IMR-90 (cell line): ENCODE data around the gene SEC23IP. TPM values are rescaled to one million over a fixed set of nuclear protein-coding genes. Genes with fewer than 3 reads are reported as not detected.

Experiments
- ATAC-seq: fragments of 200-7000 bp; cut with Tn5 transposase; 2 replicates; pipeline ENCODE4 v1.9.1; 2020; ENCODE audit warnings: low read depth, mild to moderate bottlenecking, moderate library complexity
- BruUV-seq: library from RNA; stranded (reverse); fragments of 400-500 nt; replicated peaks from 2 replicates; lab custom pipeline; 2021; lab: Mats Ljungman, UMichigan
- CTCF ChIA-PET: fragments of 300-600 bp; formaldehyde crosslinking; extraction: SDS; loops from one replicate; lab custom pipeline; 2021; ENCODE audit warnings: antibody characterized with exemption; lab: Yijun Ruan, JAX
- POLR2A ChIA-PET: fragments of 300-600 bp; sonication (Branson Sonifier 250); formaldehyde crosslinking; loops from one replicate; lab custom pipeline; 2022; ENCODE audit warnings: antibody characterized with exemption; ENCODE audit not compliant: unreplicated experiment; lab: Charles Lee
- DNase-seq: peaks from one replicate; pipeline ENCODE4 v3.0.0; 2013
- H2AFZ ChIP-seq: replicated peaks from 2 replicates; pipeline ENCODE3; 2013; ENCODE audit warnings: low read length, mild to moderate bottlenecking; ENCODE audit not compliant: poor library complexity
- H2AK5ac ChIP-seq: 2 replicates; pipeline ENCODE4 v1.6.1; 2013; ENCODE audit warnings: low read depth, low read length, inconsistent platforms
- H2AK9ac ChIP-seq: replicated peaks from 2 replicates; pipeline ENCODE3; 2013; ENCODE audit warnings: mild to moderate bottlenecking, low read depth, low read length, moderate library complexity; ENCODE audit not compliant: poor library complexity
- H2BK120ac ChIP-seq: 2 replicates; pipeline ENCODE4 v1.6.1; 2013; ENCODE audit warnings: low read depth, low read length, inconsistent platforms
- H2BK15ac ChIP-seq: 3 replicates; pipeline ENCODE4 v1.6.1; 2013; ENCODE audit warnings: low read depth, low read length, inconsistent platforms
- H2BK20ac ChIP-seq: 2 replicates; pipeline ENCODE4 v1.6.1; 2013; ENCODE audit warnings: low read depth, mild to moderate bottlenecking, inconsistent platforms, low read length, moderate library complexity
- H2BK5ac ChIP-seq: 2 replicates; pipeline ENCODE4 v1.6.1; 2013; ENCODE audit warnings: mild to moderate bottlenecking, low read depth, low read length, inconsistent platforms; ENCODE audit not compliant: poor library complexity, severe bottlenecking
- H3K14ac ChIP-seq: replicated peaks from 2 replicates; pipeline ENCODE4 v1.6.1; 2013; ENCODE audit warnings: low read depth, low read length, inconsistent platforms
- H3K18ac ChIP-seq: 2 replicates; pipeline ENCODE4 v1.6.1; 2013; ENCODE audit warnings: low read depth, low read length, control low read depth
- H3K23ac ChIP-seq: 2 replicates; pipeline ENCODE4 v1.6.1; 2013; ENCODE audit warnings: low read depth, low read length, inconsistent platforms
- H3K27ac ChIP-seq: 2 replicates; pipeline ENCODE4 v1.5.1; 2013; ENCODE audit warnings: mild to moderate bottlenecking, control low read depth, low read length; ENCODE audit not compliant: insufficient read depth
- H3K27me3 ChIP-seq: 2 replicates; pipeline ENCODE4 v1.6.1; 2013; ENCODE audit warnings: low read length; ENCODE audit not compliant: control insufficient read depth, insufficient read depth
- H3K36me3 ChIP-seq: 2 replicates; pipeline ENCODE4 v1.6.1; 2013; ENCODE audit warnings: low read length, mixed read lengths; ENCODE audit not compliant: control insufficient read depth, insufficient read depth
- H3K4ac ChIP-seq: 2 replicates; pipeline ENCODE4 v1.6.1; 2013; ENCODE audit warnings: low read depth, low read length, inconsistent platforms
- H3K4me1 ChIP-seq: 2 replicates; pipeline ENCODE4 v1.6.1; 2013; ENCODE audit warnings: low read length, mixed read lengths; ENCODE audit not compliant: control insufficient read depth, insufficient read depth
- H3K4me2 ChIP-seq: 2 replicates; pipeline ENCODE4 v1.6.1; 2013; ENCODE audit warnings: low read depth, mild to moderate bottlenecking, control low read depth, low read length, moderate library complexity
- H3K4me3 ChIP-seq: 2 replicates; pipeline ENCODE4 v1.5.1; 2013; ENCODE audit warnings: low read depth, mild to moderate bottlenecking, control low read depth, low read length, moderate library complexity; ENCODE audit not compliant: insufficient read depth
- H3K56ac ChIP-seq: 2 replicates; pipeline ENCODE4 v1.6.1; 2013; ENCODE audit warnings: low read length, inconsistent platforms; ENCODE audit not compliant: insufficient read depth; ENCODE audit errors: extremely low read depth
- H3K79me1 ChIP-seq, 2 experiments: 2 replicates each; pipeline ENCODE4 v1.6.1; 2013; ENCODE audit warnings: low read length in 2 of 2, inconsistent platforms in 1 of 2, low read depth in 1 of 2
- H3K9ac ChIP-seq: 2 replicates; pipeline ENCODE4 v1.6.1; 2013; ENCODE audit warnings: low read depth, low read length, control low read depth
- H3K9me1 ChIP-seq: 2 replicates; pipeline ENCODE4 v1.6.1; 2013; ENCODE audit warnings: low read length, inconsistent platforms; ENCODE audit not compliant: insufficient read depth
- H3K9me3 ChIP-seq: 2 replicates; pipeline ENCODE4 v1.6.1; 2013; ENCODE audit warnings: low read length; ENCODE audit not compliant: control insufficient read depth, insufficient read depth
- H4K20me1 ChIP-seq: 2 replicates; pipeline ENCODE4 v1.6.1; 2013; ENCODE audit warnings: low read length, inconsistent platforms; ENCODE audit not compliant: insufficient read depth
- H4K5ac ChIP-seq: 2 replicates; pipeline ENCODE4 v1.6.1; 2013; ENCODE audit warnings: mild to moderate bottlenecking, low read depth, low read length, control low read depth
- H4K8ac ChIP-seq, 2 experiments: 2 replicates each; pipeline ENCODE4 v1.6.1; 2013; ENCODE audit warnings: low read depth in 2 of 2, low read length in 2 of 2, control low read depth in 1 of 2, inconsistent platforms in 1 of 2
- H4K91ac ChIP-seq: 2 replicates; pipeline ENCODE4 v1.6.1; 2013; ENCODE audit warnings: low read depth, low read length, inconsistent platforms; ENCODE audit not compliant: insufficient read depth
- CHD1 ChIP-seq: IDR thresholded peaks from 2 replicates; pipeline ENCODE4 v1.6.1; 2012; ENCODE audit warnings: low read depth, low read length, improper control_type of control experiment
- FOS ChIP-seq: fragments of 150-350 bp; IDR thresholded peaks from 2 replicates; pipeline ENCODE4 v1.6.1; 2016; ENCODE audit warnings: low read depth, low read length
- MAZ ChIP-seq: IDR thresholded peaks from 2 replicates; pipeline ENCODE4 v1.6.1; 2012; ENCODE audit warnings: low read depth, mild to moderate bottlenecking, low read length, improper control_type of control experiment, moderate library complexity, borderline replicate concordance
- RAD21 ChIP-seq: IDR thresholded peaks from 2 replicates; pipeline ENCODE4 v1.6.1; 2012; ENCODE audit warnings: low read length, improper control_type of control experiment
- RCOR1 ChIP-seq: IDR thresholded peaks from 2 replicates; pipeline ENCODE4 v1.6.1; 2012; ENCODE audit warnings: mild to moderate bottlenecking, low read length, improper control_type of control experiment; ENCODE audit not compliant: insufficient replicate concordance
- SMC3 ChIP-seq: fragments of 150-350 bp; IDR thresholded peaks from 2 replicates; pipeline ENCODE4 v1.6.1; 2016; ENCODE audit warnings: low read depth, mild to moderate bottlenecking, antibody characterized with exemption, low read length, moderate library complexity
- WGBS, 2 experiments: methylation state at CpG; one replicate each; pipeline versions ENCODE4 v1.1.5 to v1.1.7; 2013; ENCODE audit warnings: missing lambda C conversion rate in 2 of 2; ENCODE audit not compliant: insufficient read length in 1 of 2; ENCODE audit errors: extremely low coverage in 2 of 2; 5-methylcytosine and 5-hydroxymethylcytosine counted together
- dilution Hi-C: fragments of 300-500 bp; cut with HindIII; formaldehyde crosslinking; loops from one replicate; pipeline ENCODE4 v1.14.3; 2018; ENCODE audit warnings: low sequenced_read_pairs; ENCODE audit not compliant: unreplicated experiment
- in situ Hi-C: fragments of 300-500 bp; cut with MboI; formaldehyde crosslinking; loops from 3 replicates; pipeline ENCODE4 v1.14.3; 2019; ENCODE audit warnings: low sequenced_read_pairs, inconsistent platforms, mixed read lengths
- intact Hi-C: fragments of 100-400 bp; cut with micrococcal nuclease; formaldehyde crosslinking; loops from 2 replicates; pipeline ENCODE4 v1.10.0; 2022
- polyA plus RNA-seq, 3 experiments: library from polyadenylated mRNA; depleted of rRNA; stranded (reverse); fragments of >200 nt; gene quantifications; 2 replicates each; pipeline ENCODE4 v1.2.3, GENCODE V29; 2012; ENCODE audit warnings: low replicate concordance in 1 of 3
- total RNA-seq: library from RNA; depleted of rRNA; stranded (reverse); fragments of >200 nt; gene quantifications from 2 replicates; pipeline ENCODE4 v1.2.3, GENCODE V29; 2012

SEC23IP gene
- total and polyA plus RNA-seq, 2 of the 4 experiments (the other 2 are of a cell fraction): 37.4 to 39.8 TPM

GRCh38 chr10:119931871-119932270, 39.3 kb downstream of the SEC23IP start:
- no peaks in the 10 kb centered on the region for H4K20me1 ChIP-seq
- H3K9me1 ChIP-seq: no peaks in the 10 kb centered on the region; the same call in 1 of the 2 replicates
- no peak overlapping the region for H4K8ac ChIP-seq
- H3K4me1 ChIP-seq: no peaks in the 10 kb centered on the region
- H3K56ac ChIP-seq: no peak overlapping the region
- no peak overlapping the region for H3K4me3 ChIP-seq
- no peaks in the 10 kb centered on the region for H3K9me3 ChIP-seq
- intact Hi-C loops: loop anchor here (10.0 kb wide), 2 partner anchors 403 to 923 kb away; partner anchors contain the start of gene WDR11
- WGBS, 2 experiments: 80% methylated on average over 1 of the region's 4 CpGs; no CpG with 5 or more reads in 1 of the 2 experiments
- H4K5ac ChIP-seq: no peak overlapping the region
- H3K27me3 ChIP-seq: no peaks in the 10 kb centered on the region
- H3K36me3 ChIP-seq: peaks cover 32% of the 10 kb centered on the region
- POLR2A ChIA-PET: no interaction called here
- no peak overlapping the region for H3K27ac ChIP-seq
- in situ Hi-C loops: loop anchor here (25.0 kb wide), 1 partner anchor 930 kb away; the partner anchor contains the start of gene WDR11
- CTCF ChIA-PET: no interaction called here
- H2AK9ac ChIP-seq: no peak overlapping the region
- dilution Hi-C loops: no loop called here
- DNase-seq (no peak), ATAC-seq (no peak)
- no peak overlapping the region for H3K4me2 ChIP-seq
- no peak overlapping the region for H2AK5ac ChIP-seq
- H3K4ac ChIP-seq: no peak overlapping the region
- H2BK15ac ChIP-seq: no peak overlapping the region
- H3K18ac ChIP-seq: no peak overlapping the region
- no peak overlapping the region for H3K9ac ChIP-seq
- H3K23ac ChIP-seq: no peak overlapping the region
- no peak overlapping the region for H2BK20ac ChIP-seq
- BruUV-seq: no TSS peak
- H2BK120ac ChIP-seq: no peak overlapping the region
- no peak overlapping the region for H2BK5ac ChIP-seq
- peaks cover 6 to 9% of the 10 kb centered on the region in 2 experiments; a peak in 2 of 4 replicates for H3K79me1 ChIP-seq
- no peak overlapping the region for H4K91ac ChIP-seq
- TF ChIP-seq SMC3: no peak
- TF ChIP-seq RCOR1: no peak
- TF ChIP-seq CHD1: no peak
- no peak for TF ChIP-seq MAZ
- TF ChIP-seq FOS: no peak
- TF ChIP-seq RAD21: no peak
- no peak overlapping the region for H2AFZ ChIP-seq
- H3K14ac ChIP-seq: no peak overlapping the region
